IMR-90 (cell line): ENCODE results near the gene RALGPS1. TPM values are rescaled to one million over a fixed set of nuclear protein-coding genes. Genes with fewer than 3 reads are reported as not detected.

Source experiments
- ATAC-seq: fragments of 200-7000 bp; cut with Tn5 transposase; 2 replicates; pipeline ENCODE4 v1.9.1; 2020; ENCODE audit warnings: low read depth, mild to moderate bottlenecking, moderate library complexity
- BruUV-seq: library from RNA; stranded (reverse); fragments of 400-500 nt; replicated peaks from 2 replicates; lab custom pipeline; 2021; lab: Mats Ljungman, UMichigan
- CTCF ChIA-PET: fragments of 300-600 bp; formaldehyde crosslinking; extraction: SDS; loops from one replicate; lab custom pipeline; 2021; ENCODE audit warnings: antibody characterized with exemption; lab: Yijun Ruan, JAX
- POLR2A ChIA-PET: fragments of 300-600 bp; sonication (Branson Sonifier 250); formaldehyde crosslinking; loops from one replicate; lab custom pipeline; 2022; ENCODE audit warnings: antibody characterized with exemption; ENCODE audit not compliant: unreplicated experiment; lab: Charles Lee
- DNase-seq: peaks from one replicate; pipeline ENCODE4 v3.0.0; 2013
- H2AFZ ChIP-seq: replicated peaks from 2 replicates; pipeline ENCODE3; 2013; ENCODE audit warnings: low read length, mild to moderate bottlenecking; ENCODE audit not compliant: poor library complexity
- H2AK5ac ChIP-seq: 2 replicates; pipeline ENCODE4 v1.6.1; 2013; ENCODE audit warnings: low read depth, low read length, inconsistent platforms
- H2AK9ac ChIP-seq: replicated peaks from 2 replicates; pipeline ENCODE3; 2013; ENCODE audit warnings: mild to moderate bottlenecking, low read depth, low read length, moderate library complexity; ENCODE audit not compliant: poor library complexity
- H2BK120ac ChIP-seq: 2 replicates; pipeline ENCODE4 v1.6.1; 2013; ENCODE audit warnings: low read depth, low read length, inconsistent platforms
- H2BK15ac ChIP-seq: 3 replicates; pipeline ENCODE4 v1.6.1; 2013; ENCODE audit warnings: low read depth, low read length, inconsistent platforms
- H2BK20ac ChIP-seq: 2 replicates; pipeline ENCODE4 v1.6.1; 2013; ENCODE audit warnings: low read depth, mild to moderate bottlenecking, inconsistent platforms, low read length, moderate library complexity
- H2BK5ac ChIP-seq: 2 replicates; pipeline ENCODE4 v1.6.1; 2013; ENCODE audit warnings: mild to moderate bottlenecking, low read depth, low read length, inconsistent platforms; ENCODE audit not compliant: poor library complexity, severe bottlenecking
- H3K14ac ChIP-seq: replicated peaks from 2 replicates; pipeline ENCODE4 v1.6.1; 2013; ENCODE audit warnings: low read depth, low read length, inconsistent platforms
- H3K18ac ChIP-seq: 2 replicates; pipeline ENCODE4 v1.6.1; 2013; ENCODE audit warnings: low read depth, low read length, control low read depth
- H3K23ac ChIP-seq: 2 replicates; pipeline ENCODE4 v1.6.1; 2013; ENCODE audit warnings: low read depth, low read length, inconsistent platforms
- H3K27ac ChIP-seq: 2 replicates; pipeline ENCODE4 v1.5.1; 2013; ENCODE audit warnings: mild to moderate bottlenecking, control low read depth, low read length; ENCODE audit not compliant: insufficient read depth
- H3K27me3 ChIP-seq: 2 replicates; pipeline ENCODE4 v1.6.1; 2013; ENCODE audit warnings: low read length; ENCODE audit not compliant: control insufficient read depth, insufficient read depth
- H3K36me3 ChIP-seq: 2 replicates; pipeline ENCODE4 v1.6.1; 2013; ENCODE audit warnings: low read length, mixed read lengths; ENCODE audit not compliant: control insufficient read depth, insufficient read depth
- H3K4ac ChIP-seq: 2 replicates; pipeline ENCODE4 v1.6.1; 2013; ENCODE audit warnings: low read depth, low read length, inconsistent platforms
- H3K4me1 ChIP-seq: 2 replicates; pipeline ENCODE4 v1.6.1; 2013; ENCODE audit warnings: low read length, mixed read lengths; ENCODE audit not compliant: control insufficient read depth, insufficient read depth
- H3K4me2 ChIP-seq: 2 replicates; pipeline ENCODE4 v1.6.1; 2013; ENCODE audit warnings: low read depth, mild to moderate bottlenecking, control low read depth, low read length, moderate library complexity
- H3K4me3 ChIP-seq: 2 replicates; pipeline ENCODE4 v1.5.1; 2013; ENCODE audit warnings: low read depth, mild to moderate bottlenecking, control low read depth, low read length, moderate library complexity; ENCODE audit not compliant: insufficient read depth
- H3K56ac ChIP-seq: 2 replicates; pipeline ENCODE4 v1.6.1; 2013; ENCODE audit warnings: low read length, inconsistent platforms; ENCODE audit not compliant: insufficient read depth; ENCODE audit errors: extremely low read depth
- H3K79me1 ChIP-seq, 2 experiments: 2 replicates each; pipeline ENCODE4 v1.6.1; 2013; ENCODE audit warnings: low read length in 2 of 2, inconsistent platforms in 1 of 2, low read depth in 1 of 2
- H3K9ac ChIP-seq: 2 replicates; pipeline ENCODE4 v1.6.1; 2013; ENCODE audit warnings: low read depth, low read length, control low read depth
- H3K9me1 ChIP-seq: 2 replicates; pipeline ENCODE4 v1.6.1; 2013; ENCODE audit warnings: low read length, inconsistent platforms; ENCODE audit not compliant: insufficient read depth
- H3K9me3 ChIP-seq: 2 replicates; pipeline ENCODE4 v1.6.1; 2013; ENCODE audit warnings: low read length; ENCODE audit not compliant: control insufficient read depth, insufficient read depth
- H4K20me1 ChIP-seq: 2 replicates; pipeline ENCODE4 v1.6.1; 2013; ENCODE audit warnings: low read length, inconsistent platforms; ENCODE audit not compliant: insufficient read depth
- H4K5ac ChIP-seq: 2 replicates; pipeline ENCODE4 v1.6.1; 2013; ENCODE audit warnings: mild to moderate bottlenecking, low read depth, low read length, control low read depth
- H4K8ac ChIP-seq, 2 experiments: 2 replicates each; pipeline ENCODE4 v1.6.1; 2013; ENCODE audit warnings: low read depth in 2 of 2, low read length in 2 of 2, control low read depth in 1 of 2, inconsistent platforms in 1 of 2
- H4K91ac ChIP-seq: 2 replicates; pipeline ENCODE4 v1.6.1; 2013; ENCODE audit warnings: low read depth, low read length, inconsistent platforms; ENCODE audit not compliant: insufficient read depth
- MAZ ChIP-seq: IDR thresholded peaks from 2 replicates; pipeline ENCODE4 v1.6.1; 2012; ENCODE audit warnings: low read depth, mild to moderate bottlenecking, low read length, improper control_type of control experiment, moderate library complexity, borderline replicate concordance
- WGBS, 2 experiments: methylation state at CpG; one replicate each; pipeline versions ENCODE4 v1.1.5 to v1.1.7; 2013; ENCODE audit warnings: missing lambda C conversion rate in 2 of 2; ENCODE audit not compliant: insufficient read length in 1 of 2; ENCODE audit errors: extremely low coverage in 2 of 2; 5-methylcytosine and 5-hydroxymethylcytosine counted together
- dilution Hi-C: fragments of 300-500 bp; cut with HindIII; formaldehyde crosslinking; loops from one replicate; pipeline ENCODE4 v1.14.3; 2018; ENCODE audit warnings: low sequenced_read_pairs; ENCODE audit not compliant: unreplicated experiment
- in situ Hi-C: fragments of 300-500 bp; cut with MboI; formaldehyde crosslinking; loops from 3 replicates; pipeline ENCODE4 v1.14.3; 2019; ENCODE audit warnings: low sequenced_read_pairs, inconsistent platforms, mixed read lengths
- intact Hi-C: fragments of 100-400 bp; cut with micrococcal nuclease; formaldehyde crosslinking; loops from 2 replicates; pipeline ENCODE4 v1.10.0; 2022
- polyA plus RNA-seq, 3 experiments: library from polyadenylated mRNA; depleted of rRNA; stranded (reverse); fragments of >200 nt; gene quantifications; 2 replicates each; pipeline ENCODE4 v1.2.3, GENCODE V29; 2012; ENCODE audit warnings: low replicate concordance in 1 of 3
- total RNA-seq: library from RNA; depleted of rRNA; stranded (reverse); fragments of >200 nt; gene quantifications from 2 replicates; pipeline ENCODE4 v1.2.3, GENCODE V29; 2012

RALGPS1 gene
- total and polyA plus RNA-seq, 2 of the 4 experiments (the other 2 are of a cell fraction), result 0.90 to 2.8 TPM

GRCh38 chr9:126955811-126956210 lies 41.2 kb downstream of the RALGPS1 start:
- no peak overlapping the region for H3K27ac ChIP-seq
- no peak overlapping the region for H2AFZ ChIP-seq
- WGBS, 2 experiments, result 83% methylated on average over 2 of the region's 5 CpGs; no CpG with 5 or more reads in 1 of the 2 experiments
- H3K27me3 ChIP-seq, result no peaks in the 10 kb centered on the region
- H3K36me3 ChIP-seq, result no peaks in the 10 kb centered on the region
- 0 out of 2 replicates have a peak overlapping the region, but pooled peaks have one; percentile 28 for H3K4ac ChIP-seq
- no peak overlapping the region for H2BK15ac ChIP-seq
- no peak overlapping the region for H3K4me2 ChIP-seq
- peaks cover 25% of the 10 kb centered on the region for H3K4me1 ChIP-seq
- peak overlapping the region; percentile 8; the same call in 1 of the 2 replicates for H4K91ac ChIP-seq
- H2BK120ac ChIP-seq, result peak overlapping the region; percentile 9; the same call in 1 of the 2 replicates
- H4K20me1 ChIP-seq, result no peaks in the 10 kb centered on the region
- BruUV-seq, result no TSS peak
- TF ChIP-seq MAZ, result no peak
- peak overlapping the region; percentile 39; the same call in 1 of the 2 replicates for H3K18ac ChIP-seq
- H4K8ac ChIP-seq, result no peak overlapping the region
- H3K4me3 ChIP-seq, result no peak overlapping the region
- ATAC-seq, result no peak
- in situ Hi-C loops, result no loop called here
- DNase-seq, result no peak
- H3K9ac ChIP-seq, result no peak overlapping the region
- dilution Hi-C loops, result no loop called here
- H2BK5ac ChIP-seq, result no peak overlapping the region
- no peaks in the 10 kb centered on the region for H3K79me1 ChIP-seq
- ChIA-PET POLR2A (no interaction called here), CTCF (no interaction called here)
- peak overlapping the region; percentile 49 for H2AK5ac ChIP-seq
- H3K9me1 ChIP-seq, result peaks cover 31% of the 10 kb centered on the region
- no peak overlapping the region for H2AK9ac ChIP-seq
- intact Hi-C loops, result no loop called here
- no peak overlapping the region; the same call in none of the 2 replicates for H2BK20ac ChIP-seq
- H3K9me3 ChIP-seq, result no peaks in the 10 kb centered on the region
- H3K56ac ChIP-seq, result no peak overlapping the region
- peak overlapping the region; percentile 33 for H3K14ac ChIP-seq
- no peak overlapping the region for H3K23ac ChIP-seq
- H4K5ac ChIP-seq, result no peak overlapping the region
